B cell (primary cell): ENCODE results near the gene IL17REL. TPM values are rescaled to one million over a fixed set of nuclear protein-coding genes. Genes with fewer than 3 reads are reported as not detected.

ENCODE experiments used
- ATAC-seq: fragments of 200-7000 bp; cut with Tn5 transposase; one replicate; pipeline ENCODE4 v1.10.0; 2021; ENCODE audit warnings: low read depth, mild to moderate bottlenecking, moderate number of reproducible peaks, moderate library complexity
- CTCF ChIA-PET: fragments of 350-600 bp; sonication (Branson Sonifier 250); formaldehyde crosslinking; loops from one replicate; lab custom pipeline; 2021; ENCODE audit warnings: antibody characterized with exemption, inconsistent platforms; lab: Charles Lee
- POLR2A ChIA-PET: fragments of 350-600 bp; sonication (Branson Sonifier 250); formaldehyde crosslinking; loops from one replicate; lab custom pipeline; 2021; ENCODE audit warnings: antibody characterized with exemption; lab: Charles Lee
- DNase-seq: peaks from one replicate; pipeline ENCODE4 v3.0.0; 2013
- H2AFZ ChIP-seq: 2 replicates; pipeline ENCODE4 v1.6.1; 2012; ENCODE audit warnings: mild to moderate bottlenecking, low read depth, low read length; ENCODE audit not compliant: insufficient read depth, poor library complexity, severe bottlenecking
- H3K27ac ChIP-seq, 2 donors: 1 replicate in 1 of 2; 2 replicates in 1 of 2; pipeline ENCODE4 v1.5.1; 2012 to 2013; ENCODE audit warnings: low read length in 2 of 2, mild to moderate bottlenecking in 2 of 2, moderate library complexity in 1 of 2
- H3K27me3 ChIP-seq, 4 experiments: fragments of 200-600 bp in 1 of 4; sonication (generic) in 1 of 4; replicated peaks in 1 of 4; 1 replicate in 2 of 4; 2 replicates in 2 of 4; pipeline versions ENCODE4 v1.6.1 to v1.7.0; 2013 to 2016; ENCODE audit warnings: low read length in 3 of 4, mild to moderate bottlenecking in 2 of 4, mixed read lengths in 1 of 4, moderate library complexity in 1 of 4; ENCODE audit not compliant: insufficient read depth in 4 of 4, control insufficient read depth in 3 of 4; ENCODE audit errors: control extremely low read depth in 1 of 4
- H3K36me3 ChIP-seq, 2 experiments: replicated peaks in 1 of 2; 1 replicate in 1 of 2; 2 replicates in 1 of 2; pipeline versions ENCODE4 v1.6.1 to v1.7.1; 2013; ENCODE audit warnings: low read length in 1 of 2; ENCODE audit not compliant: insufficient read depth in 2 of 2, control insufficient read depth in 1 of 2; ENCODE audit errors: control extremely low read depth in 1 of 2, extremely low read depth in 1 of 2
- H3K4me1 ChIP-seq, 2 donors: fragments of 200-600 bp in 1 of 2; sonication (generic) in 1 of 2; 1 replicate in 1 of 2; 2 replicates in 1 of 2; pipeline versions ENCODE4 v1.5.1 to v1.6.1; 2013 to 2017; ENCODE audit warnings: low read length in 2 of 2; ENCODE audit not compliant: control insufficient read depth in 2 of 2, insufficient read depth in 2 of 2
- H3K4me2 ChIP-seq: replicated peaks from 2 replicates; pipeline ENCODE3; 2012; ENCODE audit warnings: mild to moderate bottlenecking, low read depth, low read length; ENCODE audit not compliant: poor library complexity, severe bottlenecking
- H3K4me3 ChIP-seq, 5 experiments: fragments of 200-600 bp in 1 of 5; sonication (generic) in 1 of 5; 1 replicate in 3 of 5; 2 replicates in 2 of 5; pipeline versions ENCODE4 v1.5.1 to v1.7.0; 2011 to 2016; ENCODE audit warnings: low read length in 4 of 5, mild to moderate bottlenecking in 4 of 5, low read depth in 2 of 5, control low read depth in 1 of 5, moderate library complexity in 1 of 5; ENCODE audit not compliant: insufficient read depth in 1 of 5; ENCODE audit errors: control extremely low read depth in 1 of 5, extremely low read depth in 1 of 5
- H3K79me2 ChIP-seq: fragments of 200-600 bp; sonication (generic); one replicate; pipeline ENCODE4 v1.6.0; 2016; ENCODE audit warnings: low read length; ENCODE audit not compliant: control insufficient read depth, insufficient read depth
- H3K9ac ChIP-seq: fragments of 200-600 bp; sonication (generic); 2 replicates; pipeline ENCODE4 v1.6.1; 2017; ENCODE audit warnings: mild to moderate bottlenecking, low read length, moderate library complexity
- H3K9me3 ChIP-seq, 3 donors: one replicate each; pipeline versions ENCODE4 v1.6.1 to v1.7.1; 2013; ENCODE audit warnings: low read length in 2 of 3; ENCODE audit not compliant: control insufficient read depth in 2 of 3, insufficient read depth in 1 of 3; ENCODE audit errors: control extremely low read depth in 1 of 3
- H4K20me1 ChIP-seq: 2 replicates; pipeline ENCODE4 v1.6.0; 2012; ENCODE audit warnings: mild to moderate bottlenecking, low read length; ENCODE audit not compliant: insufficient read depth, control insufficient read depth, poor library complexity, severe bottlenecking
- H3K27ac Mint-ChIP-seq: one replicate; pipeline ENCODE4 v1.8.0; 2021; ENCODE audit warnings: mixed read lengths
- H3K27me3 Mint-ChIP-seq: one replicate; pipeline ENCODE4 v1.8.0; 2021; ENCODE audit warnings: mixed read lengths
- H3K4me1 Mint-ChIP-seq: one replicate; pipeline ENCODE4 v1.8.0; 2021; ENCODE audit warnings: mixed read lengths
- H3K4me3 Mint-ChIP-seq: one replicate; pipeline ENCODE4 v1.8.0; 2021; ENCODE audit warnings: mixed read lengths
- H3K9me3 Mint-ChIP-seq: one replicate; pipeline ENCODE4 v1.8.0; 2022; ENCODE audit warnings: mixed read lengths; ENCODE audit not compliant: insufficient read depth
- CTCF ChIP-seq: fragments of 200-600 bp; IDR thresholded peaks from one replicate; pipeline ENCODE4 v1.8.0; 2022; ENCODE audit warnings: antibody characterized with exemption, mild to moderate bottlenecking
- EZH2 ChIP-seq: IDR thresholded peaks from 2 replicates; pipeline ENCODE4 v1.6.1; 2012; ENCODE audit warnings: borderline replicate concordance, low read depth, mild to moderate bottlenecking, moderate library complexity, low read length; ENCODE audit not compliant: insufficient read depth, poor library complexity, severe bottlenecking
- WGBS: methylation state at CpG from one replicate; pipeline ENCODE4 v1.1.5; 2013; ENCODE audit warnings: missing lambda C conversion rate; ENCODE audit not compliant: insufficient coverage; 5-methylcytosine and 5-hydroxymethylcytosine counted together
- intact Hi-C: fragments of 100-400 bp; cut with micrococcal nuclease; formaldehyde crosslinking; loops from one replicate; pipeline ENCODE4 v1.10.0; 2022
- polyA plus RNA-seq: library from polyadenylated mRNA; depleted of rRNA; stranded (reverse); fragments of >200 nt; gene quantifications from 2 replicates; pipeline ENCODE4 v1.2.3, GENCODE V29; 2012
- total RNA-seq, 2 donors: library from RNA; stranded (reverse); fragments of 120-200 nt in 1 of 2; gene quantifications; 1 replicate in 1 of 2; 2 replicates in 1 of 2; pipeline versions ENCODE4 v1.2.3 to v1.2.4, GENCODE V29; 2013 to 2022

The IL17REL gene
- total and polyA plus RNA-seq, 2 donors (not counting 1 experiment from before 2014, with no cell fraction given), result 0.09 to 0.10 TPM

GRCh38 chr22:49951986-49952896 is 60.3 kb downstream of the IL17REL start:
- H3K9ac ChIP-seq, result no peak overlapping the region
- intact Hi-C loops, result loop anchor here (2.0 kb wide), 1 partner anchor 15 kb away; no protein-coding TSS in a partner anchor

More at GRCh38 chr22:49951986-49952896, 60.3 kb downstream of the IL17REL start:
- Mint-ChIP-seq H3K27me3 (no peaks in the 10 kb centered on the region), H3K9me3 (no peaks in the 10 kb centered on the region), H3K4me1 (no peaks in the 10 kb centered on the region), H3K4me3 (no peak overlapping the region), H3K27ac (no peak overlapping the region)
- no peak for DNase-seq
- CTCF ChIA-PET, result interaction anchor here (1.0 to 2.0 kb wide), 3 partner anchors 21 to 78 kb away, joined by 3 to 4 read pairs (median 3); no protein-coding TSS in a partner anchor
- POLR2A ChIA-PET, result interaction anchor here (0.8 to 2.1 kb wide), 4 partner anchors 9 to 20 kb away, joined by 3 to 20 read pairs (median 4); partner anchors contain the start of gene PIM3
- Histone ChIP-seq H3K4me1 (peaks cover 0 to 13% of the 10 kb centered on the region in 2 donors), H3K79me2 (no peaks in the 10 kb centered on the region), H3K4me3 (no peak overlapping the region), H3K4me2 (no peak overlapping the region), H3K27ac (no peak overlapping the region), H3K9me3 (no peaks in the 10 kb centered on the region), H3K27me3 (no peaks in the 10 kb centered on the region), H3K36me3 (no peaks in the 10 kb centered on the region), H2AFZ (no peak overlapping the region), H4K20me1 (no peaks in the 10 kb centered on the region)
- WGBS, result 91% methylated on average over 16 of the region's 24 CpGs
- TF ChIP-seq EZH2, result no peak
- no peak for TF ChIP-seq CTCF
- ATAC-seq, result no peak
